Spleen (tissue), 11 donors: ENCODE data around the gene MAGI2. TPM values are rescaled to one million over a fixed set of nuclear protein-coding genes. Genes with fewer than 3 reads are reported as not detected.

ENCODE experiments used
- DNase-seq: peaks from one replicate; pipeline ENCODE4 v3.0.0-alpha.2; 2020
- H3K27ac ChIP-seq, 8 donors: fragments of 200-600 bp; sonication (generic) in 7 of 8; 1 replicate in 4 of 8; 2 replicates in 4 of 8; pipeline versions ENCODE4 v1.5.0 to v1.8.0; 2016 to 2021; ENCODE audit warnings: inconsistent platforms in 4 of 8, mild to moderate bottlenecking in 4 of 8, moderate library complexity in 1 of 8
- H3K27me3 ChIP-seq, 7 donors: fragments of 200-600 bp; sonication (generic) in 6 of 7; replicated peaks in 1 of 7; 1 replicate in 4 of 7; 2 replicates in 3 of 7; pipeline versions ENCODE4 v1.5.0 to v1.8.0; 2016 to 2021; ENCODE audit warnings: inconsistent platforms in 3 of 7, mild to moderate bottlenecking in 1 of 7
- H3K36me3 ChIP-seq, 6 donors: fragments of 200-600 bp; sonication (generic) in 5 of 6; 1 replicate in 4 of 6; 2 replicates in 2 of 6; pipeline versions ENCODE4 v1.5.0 to v1.8.0; 2016 to 2021; ENCODE audit warnings: inconsistent platforms in 2 of 6
- H3K4me1 ChIP-seq, 6 donors: fragments of 200-600 bp; sonication (generic) in 5 of 6; 1 replicate in 3 of 6; 2 replicates in 3 of 6; pipeline versions ENCODE4 v1.5.0 to v1.8.0; 2016 to 2021; ENCODE audit warnings: inconsistent platforms in 3 of 6
- H3K4me3 ChIP-seq, 8 donors: fragments of 200-600 bp; sonication (generic) in 7 of 8; 1 replicate in 4 of 8; 2 replicates in 4 of 8; pipeline versions ENCODE4 v1.5.0 to v1.8.0; 2016 to 2021; ENCODE audit warnings: inconsistent platforms in 4 of 8, mild to moderate bottlenecking in 4 of 8, moderate library complexity in 2 of 8
- H3K9me3 ChIP-seq, 8 donors: fragments of 200-600 bp; sonication (generic) in 7 of 8; 1 replicate in 4 of 8; 2 replicates in 4 of 8; pipeline versions ENCODE4 v1.5.0 to v1.8.0; 2016 to 2021; ENCODE audit warnings: inconsistent platforms in 4 of 8
- POLR2A ChIP-seq, 3 donors: fragments of 450-650 bp; IDR thresholded peaks; one replicate each; pipeline ENCODE4 v1.5.1; 2017; ENCODE audit warnings: antibody characterized with exemption in 3 of 3, mild to moderate bottlenecking in 1 of 3
- POLR2AphosphoS5 ChIP-seq, 3 donors: sonication (generic); formaldehyde crosslinking; IDR thresholded peaks; one replicate each; pipeline ENCODE4 v1.5.1; 2017; ENCODE audit warnings: antibody characterized with exemption in 3 of 3
- WGBS, 5 donors: extraction: QIAGEN DNeasy Blood & Tissue Kit in 3 of 5; methylation state at CpG; one replicate each; pipeline versions ENCODE4 v1.1.5 to v1.1.7; 2013 to 2018; 5-methylcytosine and 5-hydroxymethylcytosine counted together
- intact Hi-C: fragments of 100-400 bp; cut with DNase I; formaldehyde crosslinking; loops from one replicate; pipeline ENCODE4 v1.15.0; 2023; ENCODE audit warnings: low total_unique reads
- polyA plus RNA-seq, 3 donors: library from polyadenylated mRNA; stranded (reverse); fragments of 200-250 nt; gene quantifications; one replicate each; pipeline ENCODE4 v1.2.1, GENCODE V29; 2013
- total RNA-seq, 7 donors: library from RNA; depleted of rRNA in 3 of 7; stranded (reverse); fragments of >200 nt in 3 of 7; fragmentation: NEBNext Ultra II Directional in 4 of 7; extraction: Animal tissue kit (Norgen Biotek cat#: 25700) in 4 of 7; gene quantifications; one replicate each; pipeline versions ENCODE4 v1.1.0 to v1.2.1, GENCODE V29; 2016 to 2021
- TF ChIP-seq, protein P1 (sequence below), 11 experiments: fragments of 200-600 bp in 7 of 11; fragments of 450-650 bp in 4 of 11; sonication (generic) in 4 of 11; IDR thresholded peaks in 8 of 11; conservative IDR thresholded peaks in 3 of 11; 1 replicate in 7 of 11; 2 replicates in 4 of 11; pipeline versions ENCODE4 v1.4.0 to v1.8.0; 2016 to 2021; ENCODE audit warnings: antibody characterized with exemption in 11 of 11, inconsistent platforms in 4 of 11, mild to moderate bottlenecking in 1 of 11
- donor health status: healthy with polysubstance abuse.
- donor health status: DM: no; HTN: no; CAD: no; lungs with moderate emphysema.
- donor health status: DM: no; HTN: no; CAD: no.
- donor health status: Bipolar disorder and iron deficiency.
- donor health status: healthy.
- donor health status: DM: no; HTN: no; CAD: no.
- donor health status: DM: yes; HTN: yes; CAD: no.

MAGI2 gene
- total and polyA plus RNA-seq, 10 donors = 0.74 to 18.1 (median 11.1) TPM

DNA sequence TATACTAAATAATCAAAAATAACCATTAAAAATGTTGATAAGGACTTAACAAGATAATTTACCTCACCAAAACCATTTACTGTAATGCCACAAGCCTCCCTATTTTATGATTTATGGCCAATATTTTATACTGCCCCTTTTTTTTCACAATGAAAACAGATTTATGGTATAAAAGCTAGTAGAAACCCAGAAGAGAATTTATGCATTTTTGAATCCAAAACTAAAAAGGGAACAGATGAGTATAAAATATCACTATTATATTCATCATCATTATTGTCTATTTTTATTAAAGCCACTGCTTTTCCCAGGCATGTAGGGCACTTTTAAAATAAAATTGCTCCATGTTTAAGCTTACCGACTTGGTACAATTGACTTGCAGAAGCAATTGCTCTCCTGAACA lies 1229.9 kb downstream of the MAGI2 start:
- Histone ChIP-seq H3K9me3 (no peaks in the 10 kb centered on the region), H3K4me3 (no peak overlapping the region), H3K4me1 (peaks cover 0 to 3% (median 0%) of the 10 kb centered on the region in 6 donors), H3K27ac (no peak overlapping the region), H3K27me3 (no peaks in the 10 kb centered on the region), H3K36me3 (no peaks in the 10 kb centered on the region)
- 78 to 94% (median 90%) methylated on average over 1 of the region's 1 CpG for whole genome bisulfite sequencing, 5 donors
- intact Hi-C loops = no loop called here
- TF ChIP-seq, protein P1, sequence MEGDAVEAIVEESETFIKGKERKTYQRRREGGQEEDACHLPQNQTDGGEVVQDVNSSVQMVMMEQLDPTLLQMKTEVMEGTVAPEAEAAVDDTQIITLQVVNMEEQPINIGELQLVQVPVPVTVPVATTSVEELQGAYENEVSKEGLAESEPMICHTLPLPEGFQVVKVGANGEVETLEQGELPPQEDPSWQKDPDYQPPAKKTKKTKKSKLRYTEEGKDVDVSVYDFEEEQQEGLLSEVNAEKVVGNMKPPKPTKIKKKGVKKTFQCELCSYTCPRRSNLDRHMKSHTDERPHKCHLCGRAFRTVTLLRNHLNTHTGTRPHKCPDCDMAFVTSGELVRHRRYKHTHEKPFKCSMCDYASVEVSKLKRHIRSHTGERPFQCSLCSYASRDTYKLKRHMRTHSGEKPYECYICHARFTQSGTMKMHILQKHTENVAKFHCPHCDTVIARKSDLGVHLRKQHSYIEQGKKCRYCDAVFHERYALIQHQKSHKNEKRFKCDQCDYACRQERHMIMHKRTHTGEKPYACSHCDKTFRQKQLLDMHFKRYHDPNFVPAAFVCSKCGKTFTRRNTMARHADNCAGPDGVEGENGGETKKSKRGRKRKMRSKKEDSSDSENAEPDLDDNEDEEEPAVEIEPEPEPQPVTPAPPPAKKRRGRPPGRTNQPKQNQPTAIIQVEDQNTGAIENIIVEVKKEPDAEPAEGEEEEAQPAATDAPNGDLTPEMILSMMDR (IDR thresholded peaks at IDR 0.05 in 8 of 11, conservative IDR thresholded peaks at IDR 0.05 in 3 of 11) = no peak
- no peak for TF ChIP-seq POLR2AphosphoS5 (IDR thresholded peaks at IDR 0.05)
- TF ChIP-seq POLR2A (IDR thresholded peaks at IDR 0.05) = no peak
- DNase-seq = no peak

DNA sequence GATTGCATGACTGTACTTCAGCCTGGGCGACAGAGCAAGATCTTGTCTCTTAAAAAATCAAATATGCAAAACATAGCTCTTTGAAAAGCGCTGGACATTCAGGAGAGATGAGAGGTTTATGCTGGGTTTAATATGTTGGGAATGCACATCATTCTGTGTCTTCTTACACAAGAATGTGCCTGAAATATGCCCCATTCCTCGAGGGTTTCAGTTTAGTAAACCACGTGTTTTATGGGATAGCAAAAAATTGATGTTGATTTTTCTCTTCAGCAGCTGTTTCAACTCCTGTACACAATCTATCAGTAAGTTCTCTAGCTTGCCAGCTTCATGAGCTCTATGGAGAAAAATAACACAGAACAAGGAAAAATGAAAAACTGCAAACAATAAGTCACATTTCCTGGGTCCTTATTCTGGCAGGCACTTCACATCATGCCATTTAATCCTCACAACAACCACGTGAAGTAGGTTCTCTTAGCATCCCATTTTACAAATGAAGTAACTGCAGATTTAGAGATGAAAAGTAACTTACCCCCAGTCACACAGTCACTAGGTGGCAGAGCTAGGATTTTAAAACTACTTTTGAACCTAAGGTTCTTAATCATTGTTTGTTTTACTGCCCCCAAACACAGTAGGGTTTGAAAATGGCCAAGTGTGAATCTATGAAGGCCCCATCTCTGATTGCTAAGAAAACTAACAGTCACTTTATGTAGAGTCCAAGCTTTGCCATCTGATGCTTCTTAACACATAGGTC lies 1231.3 kb downstream of the MAGI2 start:
- Histone ChIP-seq H3K27ac (peak overlapping the region in 1 of 8 donors; percentile 9), H3K27me3 (no peaks in the 10 kb centered on the region), H3K4me1 (peaks cover 0 to 3% (median 0%) of the 10 kb centered on the region in 6 donors), H3K36me3 (no peaks in the 10 kb centered on the region), H3K4me3 (no peak overlapping the region), H3K9me3 (no peaks in the 10 kb centered on the region)
- 62 to 71% (median 63%) methylated on average over 5 of the region's 5 CpGs for whole genome bisulfite sequencing, 5 donors
- intact Hi-C loops = no loop called here
- DNase-seq = no peak
- TF ChIP-seq POLR2AphosphoS5 (IDR thresholded peaks at IDR 0.05) (no peak), POLR2A (IDR thresholded peaks at IDR 0.05) (no peak)
- TF ChIP-seq, protein P1 (IDR thresholded peaks at IDR 0.05 in 8 of 11, conservative IDR thresholded peaks at IDR 0.05 in 3 of 11) = no peak

DNA sequence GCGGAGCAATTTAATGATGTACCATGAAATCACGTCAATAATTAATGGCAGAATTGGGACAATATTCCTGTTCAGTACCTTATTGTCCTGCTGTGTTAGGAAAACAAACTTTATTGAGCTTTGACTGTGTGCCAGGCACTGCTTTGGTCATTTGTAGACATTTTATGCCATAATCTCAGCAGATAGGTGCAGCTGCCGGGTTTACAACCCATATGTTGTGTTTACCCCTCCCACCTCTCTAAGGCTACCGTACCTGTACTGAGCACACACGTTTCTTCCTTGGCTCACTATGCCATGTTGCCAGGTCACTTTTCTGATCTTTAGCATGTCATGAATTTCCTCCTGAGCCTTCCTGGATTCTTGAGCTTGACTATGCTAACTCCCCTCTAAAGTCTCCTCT lies 1232.7 kb downstream of the MAGI2 start:
- no peak for DNase-seq

DNA sequence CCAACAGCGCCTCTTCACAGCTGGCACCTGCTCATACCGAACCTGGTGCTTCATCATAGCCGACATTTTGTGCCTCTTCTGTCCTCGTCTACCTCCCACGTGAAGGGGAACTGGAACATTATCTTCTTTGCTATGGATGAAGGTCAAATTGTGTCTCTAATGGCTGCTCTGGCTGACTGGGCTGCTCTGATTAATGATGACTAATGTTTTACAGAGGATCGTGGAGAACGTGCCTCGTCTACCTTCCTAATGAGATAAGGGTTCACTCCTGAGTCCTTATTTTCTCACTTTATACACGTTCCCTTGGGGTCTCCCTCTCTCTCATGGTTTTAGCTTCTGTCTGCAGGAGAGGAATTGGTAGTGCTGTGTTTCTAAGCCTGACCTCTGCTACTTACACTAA lies 1234.6 kb downstream of the MAGI2 start:
- TF ChIP-seq POLR2A (IDR thresholded peaks at IDR 0.05) (no peak), POLR2AphosphoS5 (IDR thresholded peaks at IDR 0.05) (no peak)
- TF ChIP-seq, protein P1 (IDR thresholded peaks at IDR 0.05 in 8 of 11, conservative IDR thresholded peaks at IDR 0.05 in 3 of 11) = no peak
- no peak overlapping the region for H3K4me3 ChIP-seq
- intact Hi-C loops = no loop called here
- no peaks in the 10 kb centered on the region for H3K4me1 ChIP-seq
- WGBS, 5 donors = 76 to 86% (median 81%) methylated on average over 9 of the region's 9 CpGs
- H3K9me3 ChIP-seq = no peaks in the 10 kb centered on the region
- DNase-seq = no peak
- H3K36me3 ChIP-seq = no peaks in the 10 kb centered on the region
- no peak overlapping the region for H3K27ac ChIP-seq
- no peaks in the 10 kb centered on the region for H3K27me3 ChIP-seq

More for the DNA sequence above, 1232.7 kb downstream of the MAGI2 start:
- TF ChIP-seq, protein P1 (IDR thresholded peaks at IDR 0.05 in 8 of 11, conservative IDR thresholded peaks at IDR 0.05 in 3 of 11) = no peak
- TF ChIP-seq POLR2A (IDR thresholded peaks at IDR 0.05) = no peak
- no peak for TF ChIP-seq POLR2AphosphoS5 (IDR thresholded peaks at IDR 0.05)
- H3K27me3 ChIP-seq = no peaks in the 10 kb centered on the region
- H3K36me3 ChIP-seq = no peaks in the 10 kb centered on the region
- 88 to 96% (median 91%) methylated on average over 5 of the region's 5 CpGs for WGBS, 5 donors
- H3K27ac ChIP-seq = no peak overlapping the region
- intact Hi-C loops = no loop called here
- no peak overlapping the region for H3K4me3 ChIP-seq
- H3K9me3 ChIP-seq = no peaks in the 10 kb centered on the region
- H3K4me1 ChIP-seq = peaks cover 0 to under 1% (median 0%) of the 10 kb centered on the region in 6 donors
